Ovary (tissue), 3 donors: Measurements from ENCODE around the gene B4GALNT4.

Source experiments
- CTCF ChIP-seq, 3 donors: fragments of 450-650 bp in 2 of 3; fragments of 200-600 bp in 1 of 3; IDR thresholded peaks; one replicate each; pipeline versions ENCODE4 v1.5.1 to v1.8.0; 2016 to 2022; ENCODE audit warnings: antibody characterized with exemption in 3 of 3, mild to moderate bottlenecking in 1 of 3
- POLR2A ChIP-seq: fragments of 450-650 bp; IDR thresholded peaks from one replicate; pipeline ENCODE4 v1.6.1; 2017; ENCODE audit warnings: antibody characterized with exemption, mild to moderate bottlenecking, moderate library complexity
- donor health status: DM: no; HTN: no; CAD: no.

DNA sequence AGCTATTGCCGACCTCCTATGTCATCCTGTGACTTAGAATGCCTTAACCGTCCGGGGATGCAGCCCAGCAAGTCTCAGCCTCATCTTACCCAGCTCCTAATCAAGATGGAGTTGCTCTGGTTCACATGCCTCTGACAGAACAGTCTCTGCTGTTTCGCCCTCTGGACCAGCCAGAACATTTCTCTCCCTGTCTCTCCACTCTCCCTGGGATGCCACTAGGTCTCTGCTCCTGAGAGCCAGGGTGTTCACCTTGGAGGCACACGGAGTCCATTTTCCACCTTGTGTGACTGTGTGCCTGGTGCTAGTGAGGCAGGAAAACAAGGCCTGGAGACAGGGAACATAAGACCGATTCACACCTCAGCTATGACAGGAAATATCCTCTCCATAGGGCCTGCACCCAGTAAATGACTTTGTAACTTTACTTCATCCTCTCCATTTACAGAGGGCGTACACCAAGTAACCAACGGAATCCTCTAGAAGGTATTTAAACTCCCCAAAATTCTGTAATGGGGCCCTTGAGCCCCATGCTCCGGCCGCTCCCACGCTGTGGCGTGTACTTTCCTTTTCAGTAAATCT lies 16.8 kb upstream of the B4GALNT4 start:
- TF ChIP-seq CTCF (IDR thresholded peaks at IDR 0.05) (no peak), POLR2A (no peak)
